Stimulated activated CD8-positive, alpha-beta memory T cell treated with anti-CD3 and anti-CD28 coated beads, Interleukin-15, amount 100 ng/mL, for 1 hour (primary cell): Measurements from ENCODE around the gene PLPP4.

ENCODE experiments used
- DNase-seq: peaks from one replicate; pipeline ENCODE4 v3.0.0-alpha.2; 2020; ENCODE audit warnings: low read depth

Gene PLPP4

GRCh38 chr10:120610791-120611190 is 153.8 kb downstream of the PLPP4 start:
- DNase-seq = no peak

DNA sequence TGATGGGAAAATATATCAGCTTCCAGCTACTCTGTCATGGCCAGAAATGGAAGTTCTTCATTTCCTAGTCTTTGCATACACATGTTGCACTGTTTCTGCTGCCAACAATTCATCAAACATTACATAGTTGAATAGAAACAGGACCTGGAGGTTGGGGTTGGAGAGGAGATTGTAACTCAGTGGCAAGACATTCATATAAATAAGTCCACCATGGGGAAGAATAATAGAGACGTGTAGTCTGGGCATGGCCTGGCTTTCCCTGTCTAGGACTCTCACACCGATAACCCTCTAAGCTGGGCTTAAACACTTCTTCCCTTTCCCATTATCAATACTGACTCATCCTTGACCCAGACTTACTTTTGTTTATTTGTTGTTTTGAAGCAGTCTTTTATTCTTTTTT is 155.7 kb downstream of the PLPP4 start:
- DNase-seq = no peak

DNA sequence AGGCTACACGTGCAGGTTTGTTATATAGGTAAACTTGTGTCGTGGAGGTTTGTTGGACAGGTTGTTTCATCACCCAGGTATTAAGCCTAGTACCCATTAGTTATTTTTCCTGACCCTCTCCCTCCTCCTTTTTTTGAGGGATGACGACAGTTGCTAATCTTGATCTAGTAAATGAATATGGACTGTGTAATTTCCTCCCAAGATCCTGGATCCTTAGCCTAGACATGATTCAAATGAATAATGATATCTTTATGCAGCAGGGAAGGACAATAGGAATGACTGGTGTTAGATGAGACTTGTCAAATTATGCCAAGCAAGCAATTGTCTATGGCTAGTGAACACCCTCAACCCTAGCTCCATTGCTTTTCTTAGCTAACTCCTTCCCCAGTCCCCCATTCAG is 156.2 kb downstream of the PLPP4 start:
- no peak for DNase-seq

DNA sequence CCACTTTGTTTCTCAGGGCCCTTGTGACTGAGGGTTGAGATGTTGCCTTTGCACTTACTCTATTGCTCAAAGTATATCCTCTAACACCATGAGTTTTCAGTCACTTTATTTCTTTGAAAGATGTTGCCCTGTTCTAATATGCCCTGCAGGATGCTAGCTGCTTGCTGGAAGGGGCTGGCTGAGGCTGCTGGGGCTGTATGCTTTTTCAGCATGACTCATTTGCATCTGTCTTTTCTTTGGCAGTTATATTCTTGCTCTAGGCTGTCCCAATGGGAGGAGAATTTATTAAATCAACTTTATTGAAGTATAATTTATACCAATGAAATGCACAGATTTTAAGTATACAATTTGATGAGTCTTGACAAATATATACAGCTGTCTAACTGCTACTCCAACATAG is 157.7 kb downstream of the PLPP4 start:
- no peak for DNase-seq

GRCh38 chr10:120616311-120616911 is 159.4 kb downstream of the PLPP4 start:
- no peak for DNase-seq

GRCh38 chr10:120628197-120628596 is 171.2 kb downstream of the PLPP4 start:
- no peak for DNase-seq

- DNase-seq = no peak
Measured at GRCh38 chr10:120630266-120630665, 173.2 kb downstream of the PLPP4 start.

GRCh38 chr10:120632047-120632446 is 175.0 kb downstream of the PLPP4 start:
- DNase-seq = no peak

- no peak for DNase-seq
Measured at GRCh38 chr10:120632942-120633341, 175.9 kb downstream of the PLPP4 start.

- DNase-seq = no peak
Measured at GRCh38 chr10:120634659-120635058, 177.6 kb downstream of the PLPP4 start.
